Liver (tissue), 9 donors: ENCODE data around the gene SORCS2. TPM values are rescaled to one million over a fixed set of nuclear protein-coding genes. Genes with fewer than 3 reads are reported as not detected.

Source experiments
- DNase-seq: peaks from one replicate; pipeline ENCODE4 v3.0.0-alpha.2; 2017; ENCODE audit warnings: low spot score
- H3K27ac ChIP-seq, 2 donors: one replicate each; pipeline ENCODE4 v1.7.0; 2013; ENCODE audit warnings: inconsistent platforms in 2 of 2, low read length in 2 of 2, control low read depth in 1 of 2, low read depth in 1 of 2, mild to moderate bottlenecking in 1 of 2
- H3K27me3 ChIP-seq, 4 donors: one replicate each; pipeline versions ENCODE4 v1.6.1 to v1.7.0; 2013; ENCODE audit warnings: low read length in 3 of 4, inconsistent platforms in 1 of 4, mild to moderate bottlenecking in 1 of 4, moderate library complexity in 1 of 4; ENCODE audit not compliant: control insufficient read depth in 4 of 4, insufficient read depth in 4 of 4
- H3K36me3 ChIP-seq, 4 donors: one replicate each; pipeline versions ENCODE4 v1.6.1 to v1.7.0; 2013; ENCODE audit warnings: low read length in 3 of 4, mild to moderate bottlenecking in 3 of 4, low read depth in 1 of 4, moderate library complexity in 1 of 4; ENCODE audit not compliant: control insufficient read depth in 4 of 4, insufficient read depth in 3 of 4
- H3K4me1 ChIP-seq, 4 donors: one replicate each; pipeline versions ENCODE4 v1.6.1 to v1.7.0; 2013; ENCODE audit warnings: low read length in 3 of 4, mild to moderate bottlenecking in 3 of 4, moderate library complexity in 1 of 4; ENCODE audit not compliant: control insufficient read depth in 4 of 4, insufficient read depth in 4 of 4
- H3K4me3 ChIP-seq, 3 donors: one replicate each; pipeline versions ENCODE4 v1.6.1 to v1.7.0; 2013; ENCODE audit warnings: low read length in 3 of 3, control low read depth in 1 of 3, low read depth in 1 of 3, mild to moderate bottlenecking in 1 of 3
- H3K9ac ChIP-seq, 2 donors: one replicate each; pipeline ENCODE4 v1.7.0; 2013; ENCODE audit warnings: low read length in 2 of 2, mild to moderate bottlenecking in 2 of 2, moderate library complexity in 2 of 2, control low read depth in 1 of 2, low read depth in 1 of 2
- H3K9me3 ChIP-seq, 4 donors: one replicate each; pipeline versions ENCODE4 v1.6.1 to v1.7.0; 2013; ENCODE audit warnings: low read length in 3 of 4; ENCODE audit not compliant: control insufficient read depth in 4 of 4
- FOXA1 ChIP-seq: IDR thresholded peaks from 2 replicates; pipeline ENCODE4 v1.6.1; 2016; ENCODE audit warnings: antibody characterized with exemption
- GABPA ChIP-seq, 2 donors: IDR thresholded peaks in 1 of 2; conservative IDR thresholded peaks in 1 of 2; 2 replicates each; pipeline ENCODE4 v1.6.1; 2016; ENCODE audit warnings: antibody characterized with exemption in 2 of 2, mild to moderate bottlenecking in 1 of 2, moderate library complexity in 1 of 2
- HNF4A ChIP-seq, 2 donors: conservative IDR thresholded peaks; 2 replicates each; pipeline ENCODE4 v1.6.1; 2016; ENCODE audit warnings: antibody characterized with exemption in 2 of 2, mild to moderate bottlenecking in 2 of 2
- HNF4G ChIP-seq: IDR thresholded peaks from 2 replicates; pipeline ENCODE4 v1.6.1; 2016; ENCODE audit warnings: antibody characterized with exemption
- JUND ChIP-seq, 2 donors: IDR thresholded peaks; 2 replicates each; pipeline ENCODE4 v1.6.1; 2016; ENCODE audit warnings: antibody characterized with exemption in 2 of 2
- NR2F2 ChIP-seq: IDR thresholded peaks from 2 replicates; pipeline ENCODE4 v1.6.1; 2016; ENCODE audit warnings: antibody characterized with exemption
- RAD21 ChIP-seq, 2 donors: IDR thresholded peaks; 2 replicates each; pipeline ENCODE4 v1.6.1; 2016; ENCODE audit warnings: antibody characterized with exemption in 2 of 2, mild to moderate bottlenecking in 2 of 2
- SP1 ChIP-seq: IDR thresholded peaks from 2 replicates; pipeline ENCODE4 v1.6.1; 2018; ENCODE audit warnings: antibody characterized with exemption, mild to moderate bottlenecking
- YY1 ChIP-seq: IDR thresholded peaks from 2 replicates; pipeline ENCODE4 v1.6.1; 2016; ENCODE audit warnings: antibody characterized with exemption, mild to moderate bottlenecking
- WGBS: extraction: QIAGEN DNeasy Blood & Tissue Kit; methylation state at CpG from one replicate; pipeline ENCODE4 v1.1.7; 2013; 5-methylcytosine and 5-hydroxymethylcytosine counted together
- polyA plus RNA-seq, 2 donors: library from polyadenylated mRNA; stranded (reverse) in 1 of 2; unstranded in 1 of 2; fragments of 200-250 nt in 1 of 2; fragments of >200 nt in 1 of 2; fragmentation: Nextera tagmentation in 1 of 2; extraction: Ambion mirVana in 1 of 2; gene quantifications; one replicate each; pipeline versions ENCODE4 v1.2.1 to v1.2.3, GENCODE V29; 2013 to 2015
- total RNA-seq, 2 donors: library from RNA; depleted of rRNA; stranded (reverse); fragments of >200 nt; gene quantifications; one replicate each; pipeline ENCODE4 v1.2.3, GENCODE V29; 2014
- TF ChIP-seq, protein P1 (sequence below): IDR thresholded peaks from 2 replicates; pipeline ENCODE4 v1.6.1; 2016; ENCODE audit warnings: antibody characterized with exemption, mild to moderate bottlenecking
- TF ChIP-seq, protein P2 (sequence below): fragments of 150-350 bp; IDR thresholded peaks from 2 replicates; pipeline ENCODE4 v1.5.1; 2017; ENCODE audit warnings: improper control_type of control experiment, low read depth, low read length; ENCODE audit not compliant: missing input control
- donor health status: healthy.
- donor health status: healthy.
- donor health status: healthy.
- donor health status: healthy.
- donor health status: healthy.

Gene SORCS2
- total and polyA plus RNA-seq, 4 donors = 0.10 to 1.4 (median 0.92) TPM

DNA sequence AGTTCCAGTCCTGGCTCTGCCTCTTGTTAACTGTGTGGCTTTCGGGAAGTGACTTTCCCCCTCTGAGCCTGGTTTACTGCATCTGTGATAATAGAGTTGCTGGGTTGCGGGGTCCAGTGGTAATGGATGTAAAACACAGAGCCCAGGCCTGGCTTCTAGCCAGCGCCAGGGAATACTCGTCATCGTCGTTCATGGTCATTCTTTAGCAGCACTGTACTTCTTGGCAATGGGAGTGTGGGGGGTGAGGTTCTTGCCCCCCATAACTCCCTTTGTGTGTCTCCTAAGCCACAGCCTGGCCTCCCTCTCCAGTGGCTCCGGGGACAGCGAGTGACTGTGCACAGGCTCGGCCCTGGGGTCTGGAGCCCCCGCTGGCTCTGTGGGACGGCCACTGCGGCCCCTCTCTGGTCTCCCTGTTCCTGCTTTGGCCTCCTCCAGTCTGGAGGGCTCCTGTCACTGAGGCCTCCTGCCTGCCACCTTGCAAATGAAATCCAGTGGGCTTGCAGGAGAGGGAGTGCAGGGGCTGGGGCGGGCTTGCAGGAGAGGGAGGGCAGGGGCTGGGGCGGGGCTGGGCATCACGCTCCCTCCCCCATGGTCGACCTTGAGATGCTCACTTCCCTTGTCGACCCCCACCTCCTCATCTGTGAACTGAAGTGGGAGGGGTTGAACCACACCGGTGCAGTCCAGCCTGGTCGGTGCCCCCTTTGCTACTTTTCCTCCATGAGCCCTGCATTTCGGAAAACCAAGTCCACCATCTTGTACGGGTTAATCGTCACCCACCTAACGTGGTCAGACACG lies 229.2 kb downstream of the SORCS2 start (continued):
- TF ChIP-seq, protein P1, sequence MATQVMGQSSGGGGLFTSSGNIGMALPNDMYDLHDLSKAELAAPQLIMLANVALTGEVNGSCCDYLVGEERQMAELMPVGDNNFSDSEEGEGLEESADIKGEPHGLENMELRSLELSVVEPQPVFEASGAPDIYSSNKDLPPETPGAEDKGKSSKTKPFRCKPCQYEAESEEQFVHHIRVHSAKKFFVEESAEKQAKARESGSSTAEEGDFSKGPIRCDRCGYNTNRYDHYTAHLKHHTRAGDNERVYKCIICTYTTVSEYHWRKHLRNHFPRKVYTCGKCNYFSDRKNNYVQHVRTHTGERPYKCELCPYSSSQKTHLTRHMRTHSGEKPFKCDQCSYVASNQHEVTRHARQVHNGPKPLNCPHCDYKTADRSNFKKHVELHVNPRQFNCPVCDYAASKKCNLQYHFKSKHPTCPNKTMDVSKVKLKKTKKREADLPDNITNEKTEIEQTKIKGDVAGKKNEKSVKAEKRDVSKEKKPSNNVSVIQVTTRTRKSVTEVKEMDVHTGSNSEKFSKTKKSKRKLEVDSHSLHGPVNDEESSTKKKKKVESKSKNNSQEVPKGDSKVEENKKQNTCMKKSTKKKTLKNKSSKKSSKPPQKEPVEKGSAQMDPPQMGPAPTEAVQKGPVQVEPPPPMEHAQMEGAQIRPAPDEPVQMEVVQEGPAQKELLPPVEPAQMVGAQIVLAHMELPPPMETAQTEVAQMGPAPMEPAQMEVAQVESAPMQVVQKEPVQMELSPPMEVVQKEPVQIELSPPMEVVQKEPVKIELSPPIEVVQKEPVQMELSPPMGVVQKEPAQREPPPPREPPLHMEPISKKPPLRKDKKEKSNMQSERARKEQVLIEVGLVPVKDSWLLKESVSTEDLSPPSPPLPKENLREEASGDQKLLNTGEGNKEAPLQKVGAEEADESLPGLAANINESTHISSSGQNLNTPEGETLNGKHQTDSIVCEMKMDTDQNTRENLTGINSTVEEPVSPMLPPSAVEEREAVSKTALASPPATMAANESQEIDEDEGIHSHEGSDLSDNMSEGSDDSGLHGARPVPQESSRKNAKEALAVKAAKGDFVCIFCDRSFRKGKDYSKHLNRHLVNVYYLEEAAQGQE = no peak
- no peak for TF ChIP-seq NR2F2
- no peak for TF ChIP-seq RAD21 (IDR thresholded peaks at IDR 0.05)
- TF ChIP-seq HNF4G = no peak
- no peak for TF ChIP-seq JUND (IDR thresholded peaks at IDR 0.05)
- TF ChIP-seq HNF4A (conservative IDR thresholded peaks at IDR 0.05) = no peak

DNA sequence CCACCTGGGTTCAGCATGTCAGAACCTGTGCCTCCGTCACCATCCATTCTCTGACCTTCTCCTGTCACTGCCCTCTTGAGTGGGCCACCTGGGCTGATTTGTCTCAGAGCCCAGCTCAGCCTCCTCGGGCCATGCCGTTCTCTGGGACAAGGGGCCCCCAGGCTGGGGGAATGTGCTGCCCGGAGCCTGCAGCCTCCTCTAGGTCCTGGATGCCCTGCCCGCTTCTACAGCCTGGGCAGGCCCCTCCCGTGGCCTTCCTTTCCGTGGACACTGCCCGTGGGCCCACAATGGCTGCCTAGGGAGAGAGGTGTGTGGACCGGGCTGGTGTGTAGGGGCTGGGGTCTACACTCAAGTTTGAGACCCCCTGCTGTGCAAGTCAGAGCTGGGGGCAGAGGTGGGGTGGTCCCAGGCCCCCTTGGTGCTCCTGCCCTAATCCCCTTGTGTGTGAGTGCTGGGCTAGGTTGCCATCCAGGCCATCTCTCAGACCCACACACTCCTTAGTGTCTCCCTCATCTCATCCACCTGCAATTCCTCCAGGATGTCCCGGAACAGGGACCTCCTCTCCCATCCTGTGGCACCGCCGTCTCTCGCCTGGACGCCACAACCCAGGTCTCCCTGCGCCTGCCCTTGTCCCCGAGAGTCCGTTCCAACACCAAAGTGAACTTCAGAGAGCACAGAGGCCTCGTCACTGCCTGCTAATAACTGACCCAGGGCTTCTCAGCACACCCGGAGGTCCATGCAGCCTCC lies 230.0 kb downstream of the SORCS2 start:
- DNase-seq = no peak
- WGBS = 93% methylated on average over 19 of the region's 19 CpGs

DNA sequence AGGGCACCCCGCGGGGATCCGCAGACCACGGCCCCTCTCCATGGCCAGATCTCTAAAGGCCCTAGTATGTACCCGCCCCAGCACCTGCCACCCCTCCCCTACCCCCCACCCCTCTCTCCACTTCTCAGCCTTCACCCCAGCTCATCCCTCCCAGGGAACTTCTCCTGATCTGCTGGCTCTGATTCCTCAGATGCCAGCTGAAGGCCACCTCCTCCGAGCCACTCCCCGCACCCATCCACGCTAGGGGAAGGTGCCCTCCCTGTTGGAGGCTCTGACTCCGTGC lies 230.5 kb downstream of the SORCS2 start:
- no peaks in the 10 kb centered on the region for H3K27me3 ChIP-seq
- no peak for TF ChIP-seq FOXA1
- no peak for TF ChIP-seq NR2F2
- H3K4me3 ChIP-seq = no peak overlapping the region
- H3K9me3 ChIP-seq = no peaks in the 10 kb centered on the region
- DNase-seq = no peak
- H3K4me1 ChIP-seq = no peaks in the 10 kb centered on the region
- H3K27ac ChIP-seq = no peak overlapping the region
- H3K9ac ChIP-seq = no peak overlapping the region
- WGBS = 94% methylated on average over 9 of the region's 9 CpGs
- H3K36me3 ChIP-seq = no peaks in the 10 kb centered on the region

More for the DNA sequence above, 230.0 kb downstream of the SORCS2 start:
- Histone ChIP-seq H3K9me3 (no peaks in the 10 kb centered on the region), H3K4me3 (no peak overlapping the region), H3K27ac (no peak overlapping the region), H3K4me1 (no peaks in the 10 kb centered on the region), H3K9ac (no peak overlapping the region), H3K27me3 (no peaks in the 10 kb centered on the region), H3K36me3 (no peaks in the 10 kb centered on the region)
- TF ChIP-seq YY1 = no peak
- TF ChIP-seq, protein P2, sequence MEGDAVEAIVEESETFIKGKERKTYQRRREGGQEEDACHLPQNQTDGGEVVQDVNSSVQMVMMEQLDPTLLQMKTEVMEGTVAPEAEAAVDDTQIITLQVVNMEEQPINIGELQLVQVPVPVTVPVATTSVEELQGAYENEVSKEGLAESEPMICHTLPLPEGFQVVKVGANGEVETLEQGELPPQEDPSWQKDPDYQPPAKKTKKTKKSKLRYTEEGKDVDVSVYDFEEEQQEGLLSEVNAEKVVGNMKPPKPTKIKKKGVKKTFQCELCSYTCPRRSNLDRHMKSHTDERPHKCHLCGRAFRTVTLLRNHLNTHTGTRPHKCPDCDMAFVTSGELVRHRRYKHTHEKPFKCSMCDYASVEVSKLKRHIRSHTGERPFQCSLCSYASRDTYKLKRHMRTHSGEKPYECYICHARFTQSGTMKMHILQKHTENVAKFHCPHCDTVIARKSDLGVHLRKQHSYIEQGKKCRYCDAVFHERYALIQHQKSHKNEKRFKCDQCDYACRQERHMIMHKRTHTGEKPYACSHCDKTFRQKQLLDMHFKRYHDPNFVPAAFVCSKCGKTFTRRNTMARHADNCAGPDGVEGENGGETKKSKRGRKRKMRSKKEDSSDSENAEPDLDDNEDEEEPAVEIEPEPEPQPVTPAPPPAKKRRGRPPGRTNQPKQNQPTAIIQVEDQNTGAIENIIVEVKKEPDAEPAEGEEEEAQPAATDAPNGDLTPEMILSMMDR = no peak

DNA sequence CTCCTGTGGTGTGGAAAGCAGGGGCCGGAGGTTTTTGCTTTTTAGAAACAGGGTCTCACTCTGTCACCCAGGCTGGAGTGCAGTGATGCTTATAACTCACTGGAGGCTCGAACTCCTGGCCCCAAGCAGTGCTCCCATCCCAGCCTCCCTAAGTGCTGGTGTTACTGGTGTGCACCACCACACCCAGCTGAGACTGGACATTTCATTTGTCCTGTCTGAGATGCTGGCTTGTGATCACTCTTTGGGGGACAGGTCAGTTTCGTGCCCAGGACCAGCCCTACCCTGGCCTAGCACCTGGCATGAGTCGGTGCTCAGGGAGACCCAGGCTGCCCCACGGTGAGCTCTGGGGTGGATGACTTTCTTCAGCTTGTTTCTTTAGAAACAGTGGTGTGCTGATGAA lies 231.1 kb downstream of the SORCS2 start:
- Histone ChIP-seq H3K27me3 (no peaks in the 10 kb centered on the region), H3K9ac (no peak overlapping the region), H3K27ac (no peak overlapping the region), H3K4me3 (no peak overlapping the region), H3K9me3 (no peaks in the 10 kb centered on the region), H3K36me3 (no peaks in the 10 kb centered on the region), H3K4me1 (no peaks in the 10 kb centered on the region)
- 83% methylated on average over 5 of the region's 5 CpGs for WGBS
- DNase-seq = no peak
- TF ChIP-seq SP1 (no peak), HNF4G (no peak), JUND (IDR thresholded peaks at IDR 0.05) (no peak), GABPA (IDR thresholded peaks at IDR 0.05 in 1 of 2, conservative IDR thresholded peaks at IDR 0.05 in 1 of 2) (no peak)
- TF ChIP-seq, protein P2 = no peak
